ENCODE data around the gene HYAL2. TPM values are rescaled to one million over a fixed set of nuclear protein-coding genes. Genes with fewer than 3 reads are reported as not detected.
"Not testable (repeated sequence)": the region's sequence is repeated elsewhere in the genome, so short reads cannot be mapped to it uniquely, and the experiment has no call there.

The HYAL2 gene
- total and polyA plus RNA-seq, 5 donors, result 40.9 to 114 (median 46.6) TPM

DNA sequence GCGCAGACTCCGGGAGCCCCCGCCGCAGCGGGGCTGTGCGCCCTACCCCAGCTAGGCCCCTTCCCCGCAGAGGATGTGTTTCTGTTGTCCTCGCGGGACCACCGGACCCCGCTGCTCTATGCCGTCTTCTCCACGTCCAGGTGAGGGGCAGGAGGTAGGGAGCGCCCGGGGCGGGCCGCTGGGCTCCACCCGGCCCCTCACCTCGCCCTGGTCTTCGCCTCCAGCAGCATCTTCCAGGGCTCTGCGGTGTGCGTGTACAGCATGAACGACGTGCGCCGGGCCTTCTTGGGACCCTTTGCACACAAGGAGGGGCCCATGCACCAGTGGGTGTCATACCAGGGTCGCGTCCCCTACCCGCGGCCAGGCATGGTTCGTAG lies 48.9 kb downstream of the HYAL2 start:
- Histone ChIP-seq H3K9me3 (ENCODE audit: control insufficient read depth, low read length) (no peaks in the 10 kb centered on the region), H3K4me3 (ENCODE audit: low read length) (no peak overlapping the region), H3K27me3 (ENCODE audit: control insufficient read depth, insufficient read depth) (no peaks in the 10 kb centered on the region), H3K4me1 (ENCODE audit: control insufficient read depth, insufficient read depth, low read length) (peaks cover 2% of the 10 kb centered on the region), H3K27ac (ENCODE audit: low read length) (no peak overlapping the region)
- ATAC-seq (peak in 1 of 2 donors; percentile 1), DNase-seq (peak in 1 of 3 donors; percentile 67)
- intact Hi-C loops (cut with DNase I), result loop anchor here (2.0 to 10.0 kb wide), 6 partner anchors 46 to 149 kb away; partner anchors contain the start of gene GNAT1 (in 1 of the 4)
- 56% methylated on average over 31 of the region's 31 CpGs for WGBS

GRCh38 chr3:50272911-50273688 lies 49.4 kb downstream of the HYAL2 start:
- Histone ChIP-seq H3K9me3 (ENCODE audit: control insufficient read depth, low read length) (no peaks in the 10 kb centered on the region), H3K27me3 (ENCODE audit: control insufficient read depth, insufficient read depth) (no peaks in the 10 kb centered on the region), H3K27ac (ENCODE audit: low read length) (no peak overlapping the region), H3K4me1 (ENCODE audit: control insufficient read depth, insufficient read depth, low read length) (peaks cover 2% of the 10 kb centered on the region), H3K4me3 (ENCODE audit: low read length) (no peak overlapping the region)
- peak; percentile 58 to 63 for ATAC-seq
- peak; percentile 81 to 95 (median 94) for DNase-seq
- intact Hi-C loops (cut with DNase I), result loop anchor here (2.0 to 10.0 kb wide), 6 partner anchors 46 to 148 kb away; partner anchors contain the start of gene GNAT1 (in 1 of the 4)
- WGBS, result 6% methylated on average over 61 of the region's 61 CpGs

DNA sequence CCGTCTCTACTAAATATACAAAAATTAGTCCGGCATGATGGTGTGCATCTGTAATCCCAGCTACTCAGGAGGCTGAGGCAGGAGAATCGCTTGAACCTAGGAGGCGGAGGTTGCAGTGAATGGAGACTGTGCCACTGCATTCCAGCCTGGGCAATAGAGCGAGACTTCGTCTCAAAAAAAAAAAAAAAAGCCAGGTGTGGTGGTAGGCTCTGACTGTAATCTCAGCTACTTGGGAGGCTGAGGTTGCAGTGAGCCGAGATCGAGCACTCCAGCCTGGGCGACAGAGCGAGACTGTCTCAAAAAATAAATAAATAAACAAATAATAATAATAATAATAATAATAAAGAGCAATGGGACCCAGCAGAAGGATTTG lies 50.0 kb downstream of the HYAL2 start:
- not testable (repeated sequence) for H3K27ac ChIP-seq (ENCODE audit: low read length); DNase-seq; H3K27me3 ChIP-seq (ENCODE audit: control insufficient read depth, insufficient read depth); H3K4me3 ChIP-seq (ENCODE audit: low read length); ATAC-seq; H3K4me1 ChIP-seq (ENCODE audit: control insufficient read depth, insufficient read depth, low read length); H3K9me3 ChIP-seq (ENCODE audit: control insufficient read depth, low read length)
- intact Hi-C loops (cut with DNase I), result loop anchor here (2.0 to 10.0 kb wide), 6 partner anchors 45 to 148 kb away; partner anchors contain the start of gene GNAT1 (in 1 of the 4)
- WGBS, result 66% methylated on average over 10 of the region's 10 CpGs

DNA sequence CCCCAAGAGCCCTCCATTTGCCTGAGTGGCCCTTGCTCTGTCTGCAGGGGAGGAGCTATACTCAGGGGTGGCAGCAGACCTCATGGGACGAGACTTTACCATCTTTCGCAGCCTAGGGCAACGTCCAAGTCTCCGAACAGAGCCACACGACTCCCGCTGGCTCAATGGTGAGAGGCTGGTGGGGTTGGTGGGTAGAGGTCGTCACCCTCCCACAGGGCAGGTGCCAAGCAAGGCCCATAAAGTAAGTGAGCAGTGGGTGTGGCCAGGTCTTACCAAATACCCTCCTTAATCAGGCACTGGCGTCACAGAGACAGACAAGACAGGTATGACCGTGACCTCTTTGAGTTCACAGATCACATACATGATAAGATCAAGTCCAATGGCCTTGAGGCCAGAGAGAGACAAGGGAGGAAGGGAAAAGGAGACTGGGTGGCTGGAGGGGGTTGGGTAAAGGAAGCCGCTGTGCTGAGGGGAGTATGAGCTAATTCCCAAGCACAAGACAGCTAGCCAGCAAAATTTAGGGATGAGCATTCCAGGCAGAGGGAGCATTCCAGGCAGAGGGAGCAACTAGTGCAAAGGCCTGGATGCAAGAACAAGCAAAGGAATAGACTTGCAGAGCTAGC lies 51.1 kb downstream of the HYAL2 start:
- intact Hi-C loops (cut with DNase I), result loop anchor here in 3 of 4 donors (5.0 to 10.0 kb wide), 4 partner anchors 44 to 147 kb away; partner anchors contain the start of gene GNAT1 (in 1 of the 3)
- Histone ChIP-seq H3K4me1 (ENCODE audit: control insufficient read depth, insufficient read depth, low read length) (peaks cover 2% of the 10 kb centered on the region), H3K4me3 (ENCODE audit: low read length) (no peak overlapping the region), H3K27me3 (ENCODE audit: control insufficient read depth, insufficient read depth) (no peaks in the 10 kb centered on the region), H3K9me3 (ENCODE audit: control insufficient read depth, low read length) (no peaks in the 10 kb centered on the region), H3K27ac (ENCODE audit: low read length) (no peak overlapping the region)
- WGBS, result 72% methylated on average over 10 of the region's 10 CpGs
- no peak for DNase-seq
- no peak for ATAC-seq

DNA sequence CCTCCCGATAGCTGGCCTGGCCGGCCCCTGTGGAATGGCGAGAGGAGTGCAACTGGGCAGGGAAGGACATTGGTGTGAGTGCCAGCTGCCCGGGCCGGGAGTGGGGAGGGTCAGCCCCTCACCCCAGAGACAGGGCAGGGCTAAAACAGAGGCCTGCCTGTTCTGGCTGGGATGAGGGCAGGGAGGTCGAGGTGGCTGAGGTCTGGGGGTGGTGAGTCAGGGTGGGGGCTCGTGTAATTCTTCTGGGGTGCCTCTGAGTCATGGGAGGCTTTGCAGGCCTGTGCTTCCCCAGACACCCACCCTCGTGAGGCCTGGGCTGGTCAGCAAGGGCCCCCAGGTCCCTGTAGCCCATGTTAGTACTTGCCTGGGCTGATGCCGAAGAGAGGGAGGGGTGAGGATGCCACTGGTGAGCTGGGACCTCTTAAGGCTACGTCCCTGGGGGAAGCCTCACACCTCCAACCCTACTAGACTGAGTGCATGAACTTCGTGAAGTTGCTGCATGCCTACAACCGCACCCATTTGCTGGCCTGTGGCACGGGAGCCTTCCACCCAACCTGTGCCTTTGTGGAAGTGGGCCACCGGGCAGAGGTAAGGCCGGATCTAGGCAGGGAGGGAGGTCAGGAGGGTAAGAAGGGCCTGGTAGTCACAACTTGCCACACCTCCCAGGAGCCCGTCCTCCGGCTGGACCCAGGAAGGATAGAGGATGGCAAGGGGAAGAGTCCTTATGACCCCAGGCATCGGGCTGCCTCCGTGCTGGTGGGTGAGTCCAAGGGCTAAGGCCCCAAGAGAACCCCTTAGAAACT lies 51.9 kb downstream of the HYAL2 start:
- ATAC-seq (no peak), DNase-seq (peak in 1 of 3 donors; percentile 51)
- 79% methylated on average over 19 of the region's 19 CpGs for WGBS
- Histone ChIP-seq H3K27me3 (ENCODE audit: control insufficient read depth, insufficient read depth) (no peaks in the 10 kb centered on the region), H3K27ac (ENCODE audit: low read length) (no peak overlapping the region), H3K9me3 (ENCODE audit: control insufficient read depth, low read length) (no peaks in the 10 kb centered on the region), H3K4me1 (ENCODE audit: control insufficient read depth, insufficient read depth, low read length) (peaks cover 3% of the 10 kb centered on the region), H3K4me3 (ENCODE audit: low read length) (no peak overlapping the region)
- intact Hi-C loops (cut with DNase I), result loop anchor here in 3 of 4 donors (5.0 to 10.0 kb wide), 4 partner anchors 43 to 146 kb away; partner anchors contain the start of gene GNAT1 (in 1 of the 3)

DNA sequence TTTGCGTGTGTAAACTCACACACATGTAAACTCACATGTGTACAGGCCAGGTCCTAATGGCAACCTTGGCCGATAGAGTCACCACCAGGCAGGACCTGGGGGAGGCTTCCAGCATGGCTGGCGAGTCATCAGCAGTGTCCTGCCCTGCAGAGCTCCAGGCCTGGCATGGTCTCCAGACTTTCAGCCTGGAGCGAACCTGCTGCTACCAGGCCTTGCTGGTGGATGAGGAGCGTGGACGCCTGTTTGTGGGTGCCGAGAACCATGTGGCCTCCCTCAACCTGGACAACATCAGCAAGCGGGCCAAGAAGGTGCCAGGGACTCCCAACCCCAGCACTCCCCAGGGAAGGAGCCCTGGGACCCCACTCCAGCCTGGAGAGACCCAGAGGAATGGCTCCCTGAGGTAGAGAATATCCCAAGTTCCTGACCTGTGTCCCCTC lies 52.5 kb downstream of the HYAL2 start:
- intact Hi-C loops (cut with DNase I), result loop anchor here in 3 of 4 donors (5.0 to 10.0 kb wide), 4 partner anchors 43 to 145 kb away; partner anchors contain the start of gene GNAT1 (in 1 of the 3)
- DNase-seq, result peak in 1 of 3 donors; percentile 54
- Histone ChIP-seq H3K4me1 (ENCODE audit: control insufficient read depth, insufficient read depth, low read length) (peaks cover 10% of the 10 kb centered on the region), H3K27ac (ENCODE audit: low read length) (no peak overlapping the region), H3K27me3 (ENCODE audit: control insufficient read depth, insufficient read depth) (no peaks in the 10 kb centered on the region), H3K4me3 (ENCODE audit: low read length) (no peak overlapping the region), H3K9me3 (ENCODE audit: control insufficient read depth, low read length) (no peaks in the 10 kb centered on the region)
- 83% methylated on average over 8 of the region's 8 CpGs for WGBS
- no peak for ATAC-seq

DNA sequence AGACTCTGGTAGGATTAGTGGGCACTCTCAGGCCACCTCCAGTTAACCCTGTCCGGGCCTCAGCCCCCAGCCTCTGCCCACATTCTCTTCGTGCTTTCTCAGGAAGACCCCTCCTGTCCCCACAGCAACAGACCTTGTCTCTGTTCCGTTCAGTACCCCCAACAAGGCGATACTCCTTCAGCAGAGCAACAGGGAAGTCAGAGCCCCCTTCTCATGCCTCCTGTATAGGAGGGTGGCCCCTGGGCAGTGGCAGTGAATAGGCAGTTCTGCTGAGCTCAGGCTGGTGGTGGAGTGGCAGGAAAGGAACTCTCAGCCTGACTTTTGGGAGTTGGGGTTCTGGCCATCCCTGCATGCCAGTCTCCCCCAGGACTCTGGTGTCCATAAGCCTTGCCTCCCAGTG lies 53.1 kb downstream of the HYAL2 start:
- peaks cover 11% of the 10 kb centered on the region for H3K4me1 ChIP-seq (ENCODE audit: control insufficient read depth, insufficient read depth, low read length)
- no peaks in the 10 kb centered on the region for H3K9me3 ChIP-seq (ENCODE audit: control insufficient read depth, low read length)
- H3K27me3 ChIP-seq (ENCODE audit: control insufficient read depth, insufficient read depth), result no peaks in the 10 kb centered on the region
- H3K4me3 ChIP-seq (ENCODE audit: low read length), result peak overlapping the region; percentile 3
- ATAC-seq (no peak), DNase-seq (no peak)
- peak overlapping the region; percentile 19 for H3K27ac ChIP-seq (ENCODE audit: low read length)
- intact Hi-C loops (cut with DNase I), result no loop called here
- WGBS, result 66% methylated on average over 4 of the region's 4 CpGs

DNA sequence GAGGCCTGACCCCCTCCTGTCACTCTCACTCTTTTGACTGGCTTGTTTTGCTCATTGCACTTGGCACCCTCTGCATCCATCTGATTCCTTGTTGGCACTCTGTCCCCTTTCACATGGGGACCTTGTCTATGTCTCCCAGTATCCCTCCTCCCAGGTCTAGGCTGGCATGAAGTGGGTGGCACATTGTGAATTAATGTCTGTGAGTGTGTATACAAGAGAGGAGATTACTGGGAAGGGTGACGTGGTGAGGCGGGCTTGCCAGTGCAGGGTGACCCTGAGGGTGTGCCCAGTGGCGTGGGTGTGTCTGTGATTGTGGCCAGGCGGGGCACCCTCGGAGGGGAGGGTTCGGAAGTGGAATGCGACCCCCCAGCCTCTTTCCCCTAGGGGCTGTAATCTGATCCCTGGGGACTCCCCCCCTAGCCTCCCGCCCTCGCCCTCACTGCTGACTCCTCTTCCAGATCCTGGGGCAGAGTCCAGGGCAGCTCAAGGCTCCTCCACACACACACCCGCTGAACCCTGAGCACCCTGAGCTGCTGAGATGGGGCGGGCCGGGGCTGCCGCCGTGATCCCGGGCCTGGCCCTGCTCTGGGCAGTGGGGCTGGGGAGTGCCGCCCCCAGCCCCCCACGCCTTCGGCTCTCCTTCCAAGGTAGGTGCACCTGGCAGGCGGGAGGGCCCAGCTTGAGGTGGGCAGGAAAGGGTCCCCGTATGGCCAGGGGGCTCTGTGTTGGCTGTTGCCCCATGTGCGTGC lies 53.7 kb downstream of the HYAL2 start, which contains the start of gene SEMA3B:
Gene SEMA3B, plus strand, starts transcription at position 445 of the 749 bp plus-strand sequence. Its CDS starts 94 bp downstream, at position 539.
- intact Hi-C loops (cut with DNase I), result no loop called here
- H3K4me1 ChIP-seq (ENCODE audit: control insufficient read depth, insufficient read depth, low read length), result peaks cover 14% of the 10 kb centered on the region
- no peaks in the 10 kb centered on the region for H3K27me3 ChIP-seq (ENCODE audit: control insufficient read depth, insufficient read depth)
- H3K4me3 ChIP-seq (ENCODE audit: low read length), result peak within 1 kb of the TSS; percentile 3
- DNase-seq, result peak; percentile 73 to 87 (median 85)
- peak within 1 kb of the TSS; percentile 84 for H3K27ac ChIP-seq (ENCODE audit: low read length)
- H3K9me3 ChIP-seq (ENCODE audit: control insufficient read depth, low read length), result no peaks in the 10 kb centered on the region
- ATAC-seq, result peak; percentile 27 to 40
- WGBS, result 38% methylated on average over 21 of the region's 21 CpGs

GRCh38 chr3:50268276-50268675 lies 54.3 kb downstream of the HYAL2 start:
- ATAC-seq (no peak), DNase-seq (no peak)
- 42% methylated on average over 3 of the region's 3 CpGs for WGBS
- Histone ChIP-seq H3K4me1 (ENCODE audit: control insufficient read depth, insufficient read depth, low read length) (peaks cover 14% of the 10 kb centered on the region), H3K27ac (ENCODE audit: low read length) (peak overlapping the region; percentile 84), H3K4me3 (ENCODE audit: low read length) (no peak overlapping the region), H3K9me3 (ENCODE audit: control insufficient read depth, low read length) (no peaks in the 10 kb centered on the region), H3K27me3 (ENCODE audit: control insufficient read depth, insufficient read depth) (no peaks in the 10 kb centered on the region)
- intact Hi-C loops (cut with DNase I), result no loop called here

Data from right cardiac atrium (tissue), 5 donors.